Dermis blood vessel endothelial cell (primary cell): ENCODE measurements around the gene XPNPEP3. TPM values are rescaled to one million over a fixed set of nuclear protein-coding genes. Genes with fewer than 3 reads are reported as not detected.

Source experiments
- total RNA-seq: library from RNA; depleted of rRNA; stranded (reverse); fragments of >200 nt; gene quantifications from 2 replicates; pipeline ENCODE4 v1.2.3, GENCODE V29; 2014

The XPNPEP3 gene
- total RNA-seq, 1 donor from 2014 or later, result 5.3 TPM

Other genes starting within 250 kb of the XPNPEP3 start
- 33.1 and 41.4 TPM in 2 replicates for gene MRTFA, start 220.4 kb upstream of the XPNPEP3 start, total RNA-seq
- gene MCHR1, start 177.7 kb upstream of the XPNPEP3 start, total RNA-seq, result 0.09 TPM in 1 of 2 replicates, not detected in the other
- gene SLC25A17, start 37.8 kb upstream of the XPNPEP3 start, total RNA-seq, result 19.2 and 29.0 TPM in 2 replicates
- 241 and 289 TPM in 2 replicates for gene ST13, start 509 bp upstream of the XPNPEP3 start, total RNA-seq
- gene DNAJB7, start 5.0 kb downstream of the XPNPEP3 start, total RNA-seq, result not detected in 2 replicates
- gene RBX1, start 94.2 kb downstream of the XPNPEP3 start, total RNA-seq, result 49.0 and 85.8 TPM in 2 replicates
- gene EP300, start 235.4 kb downstream of the XPNPEP3 start, total RNA-seq, result 42.5 and 66.4 TPM in 2 replicates